HepG2 (cell line): ENCODE results near the gene IRF2. TPM values are rescaled to one million over a fixed set of nuclear protein-coding genes. Genes with fewer than 3 reads are reported as not detected.

Experiments used
- ATAC-seq: fragments of 200-7000 bp; cut with Tn5 transposase; 3 replicates; pipeline ENCODE4 v1.9.1; 2020; ENCODE audit warnings: mild to moderate bottlenecking, moderate library complexity
- BruUV-seq: library from RNA; stranded (reverse); fragments of 400-500 nt; replicated peaks from 2 replicates; lab custom pipeline; 2021; lab: Mats Ljungman, UMichigan
- CTCF ChIA-PET: fragments of 300-600 bp; formaldehyde crosslinking; extraction: SDS; loops from one replicate; lab custom pipeline; 2021; ENCODE audit warnings: low total read pairs, inconsistent platforms, low intra/inter-chr PET ratio; lab: Yijun Ruan, JAX
- POLR2A ChIA-PET: fragments of 350-600 bp; sonication (Branson Sonifier 250); formaldehyde crosslinking; loops from one replicate; lab custom pipeline; 2020; ENCODE audit warnings: antibody characterized with exemption, inconsistent platforms; lab: Yijun Ruan, JAX
- DNase-seq: peaks from one replicate; pipeline ENCODE4 v3.0.0-alpha.2; 2015; ENCODE audit warnings: low spot score
- FAIRE-seq: peaks from 3 replicates; lab custom pipeline; 2011; peaks lifted over from hg19 to GRCh38; lab: Jason Lieb, UNC
- H2AFZ ChIP-seq: one replicate; pipeline ENCODE4 v1.6.1; 2011; ENCODE audit warnings: low read length, inconsistent platforms
- H3K27ac ChIP-seq: fragments of 300-600 bp; 3 replicates; pipeline ENCODE4 v1.8.0; 2011; ENCODE audit warnings: mixed run types, mild to moderate bottlenecking, mixed read lengths, low read length, inconsistent platforms; ENCODE audit not compliant: insufficient read depth; ENCODE audit errors: extremely low read length
- H3K27me3 ChIP-seq, 2 experiments: fragments of 200-600 bp in 1 of 2; 2 replicates in 1 of 2; 3 replicates in 1 of 2; pipeline versions ENCODE4 v1.6.0 to v1.8.0; 2011; ENCODE audit warnings: low read length in 2 of 2, mild to moderate bottlenecking in 2 of 2, moderate library complexity in 2 of 2, inconsistent platforms in 1 of 2; ENCODE audit not compliant: insufficient read depth in 2 of 2, control insufficient read depth in 1 of 2
- H3K36me3 ChIP-seq, 2 experiments: fragments of 200-600 bp in 1 of 2; replicated peaks in 1 of 2; 2 replicates in 1 of 2; 3 replicates in 1 of 2; pipeline versions ENCODE4 v1.5.1 to v1.8.0; 2011; ENCODE audit warnings: low read length in 2 of 2, inconsistent platforms in 1 of 2; ENCODE audit not compliant: insufficient read depth in 2 of 2, control insufficient read depth in 1 of 2
- H3K4me1 ChIP-seq: 2 replicates; pipeline ENCODE4 v1.5.1; 2012; ENCODE audit warnings: low read length, inconsistent platforms; ENCODE audit not compliant: insufficient read depth
- H3K4me2 ChIP-seq: 2 replicates; pipeline ENCODE4 v1.6.0; 2011; ENCODE audit warnings: low read depth, low read length, inconsistent platforms
- H3K4me3 ChIP-seq, 3 experiments: fragments of 200-600 bp in 1 of 3; sonication (generic), shearing (Covaris generic) in 1 of 3; replicated peaks in 1 of 3; 2 replicates each; pipeline ENCODE4 v1.5.1; 2011 to 2016; ENCODE audit warnings: low read length in 3 of 3, inconsistent platforms in 2 of 3, low read depth in 2 of 3, mild to moderate bottlenecking in 2 of 3, control low read depth in 1 of 3, mixed read lengths in 1 of 3; ENCODE audit not compliant: insufficient read depth in 1 of 3
- H3K79me2 ChIP-seq: one replicate; pipeline ENCODE4 v1.6.1; 2011; ENCODE audit warnings: low read length, inconsistent platforms; ENCODE audit not compliant: insufficient read depth
- H3K9ac ChIP-seq: 2 replicates; pipeline ENCODE4 v1.6.0; 2011; ENCODE audit warnings: mild to moderate bottlenecking, low read depth, low read length, inconsistent platforms; ENCODE audit not compliant: insufficient read depth
- H3K9me3 ChIP-seq: 2 replicates; pipeline ENCODE4 v1.5.1; 2012; ENCODE audit warnings: mild to moderate bottlenecking, low read length
- H4K20me1 ChIP-seq: 2 replicates; pipeline ENCODE4 v1.6.0; 2011; ENCODE audit warnings: inconsistent platforms, mild to moderate bottlenecking, low read length, moderate library complexity; ENCODE audit not compliant: insufficient read depth
- DNMT3B ChIP-seq: conservative IDR thresholded peaks from 2 replicates; pipeline ENCODE4 v1.6.1; 2016; ENCODE audit warnings: missing biosample characterization, control low read depth
- EED ChIP-seq: sonication (generic); formaldehyde crosslinking; IDR thresholded peaks from 2 replicates; pipeline ENCODE4 v1.5.0; 2020; ENCODE audit warnings: mild to moderate bottlenecking, missing genetic modification reagents
- HOXA3 ChIP-seq: sonication (generic); formaldehyde crosslinking; IDR thresholded peaks from 2 replicates; pipeline ENCODE4 v1.5.0; 2020; ENCODE audit warnings: missing genetic modification reagents
- KAT2B ChIP-seq: fragments of 150-350 bp; IDR thresholded peaks from 2 replicates; pipeline ENCODE4 v1.6.1; 2014; ENCODE audit warnings: low read depth, low read length, borderline replicate concordance
- MEIS1 ChIP-seq: sonication (generic); formaldehyde crosslinking; IDR thresholded peaks from 2 replicates; pipeline ENCODE4 v1.9.0; 2021; ENCODE audit warnings: mild to moderate bottlenecking, missing genetic modification reagents, moderate library complexity, borderline replicate concordance
- NKX3-1 ChIP-seq: sonication (generic); formaldehyde crosslinking; IDR thresholded peaks from 2 replicates; pipeline ENCODE4 v1.5.0; 2020; ENCODE audit warnings: missing genetic modification reagents
- PCBP1 ChIP-seq: fragments of 200-400 bp; formaldehyde crosslinking; IDR thresholded peaks from 2 replicates; pipeline ENCODE4 v1.6.1; 2017; ENCODE audit warnings: mild to moderate bottlenecking, low read depth, low read length, borderline replicate concordance
- SOX13 ChIP-seq, 3 experiments: fragments of 450-650 bp in 1 of 3; sonication (generic) in 1 of 3; formaldehyde crosslinking in 1 of 3; IDR thresholded peaks in 2 of 3; conservative IDR thresholded peaks in 1 of 3; 2 replicates each; pipeline versions ENCODE4 v1.5.0 to v1.6.1; 2016 to 2020; ENCODE audit warnings: antibody characterized with exemption in 1 of 3, mild to moderate bottlenecking in 1 of 3, missing compliant biosample characterization in 1 of 3, missing genetic modification reagents in 1 of 3, moderate library complexity in 1 of 3
- TSC22D2 ChIP-seq: sonication (generic); formaldehyde crosslinking; IDR thresholded peaks from 2 replicates; pipeline ENCODE4 v1.5.1; 2020; ENCODE audit warnings: missing genetic modification reagents, mild to moderate bottlenecking, borderline replicate concordance
- ZNF251 ChIP-seq: sonication (generic); formaldehyde crosslinking; IDR thresholded peaks from 2 replicates; pipeline ENCODE4 v1.9.0; 2021; ENCODE audit warnings: mild to moderate bottlenecking, missing genetic modification reagents
- ZNF441 ChIP-seq: sonication (generic); formaldehyde crosslinking; IDR thresholded peaks from 2 replicates; pipeline ENCODE4 v1.7.0; 2021; ENCODE audit warnings: missing genetic modification reagents, borderline replicate concordance
- ZNF572 ChIP-seq: sonication (generic); formaldehyde crosslinking; IDR thresholded peaks from 2 replicates; pipeline ENCODE4 v1.5.1; 2020; ENCODE audit warnings: mild to moderate bottlenecking, missing genetic modification reagents
- ZNF615 ChIP-seq: sonication (generic); formaldehyde crosslinking; IDR thresholded peaks from 2 replicates; pipeline ENCODE4 v1.5.0; 2020; ENCODE audit warnings: mild to moderate bottlenecking, missing genetic modification reagents, borderline replicate concordance
- ZNF710 ChIP-seq: sonication (generic); formaldehyde crosslinking; IDR thresholded peaks from 2 replicates; pipeline ENCODE4 v1.5.0; 2020; ENCODE audit warnings: mild to moderate bottlenecking, missing genetic modification reagents, borderline replicate concordance
- WGBS: methylation state at CpG from one replicate; pipeline ENCODE4 v1.1.6; 2017; ENCODE audit warnings: low lambda C conversion rate; 5-methylcytosine and 5-hydroxymethylcytosine counted together
- in situ Hi-C: cut with HindIII; loops from 2 replicates; pipeline ENCODE4 v1.10.0; 2017; ENCODE audit warnings: low pct_unique_long_range_greater_than_20kb; ENCODE audit not compliant: extremely low pct_ligation_motif_present
- intact Hi-C: fragments of 100-400 bp; cut with micrococcal nuclease; formaldehyde crosslinking; loops from one replicate; pipeline ENCODE4 v1.10.0; 2022; ENCODE audit not compliant: unreplicated experiment
- polyA plus RNA-seq, 8 experiments: library from polyadenylated mRNA; depleted of rRNA in 3 of 8; stranded (reverse) in 7 of 8; unstranded in 1 of 8; fragments of >200 nt; fragmentation: Illumina TruSeq in 4 of 8; extraction: Trizol in 4 of 8; gene quantifications; 2 replicates each; pipeline versions ENCODE4 v1.2.1 to v1.2.3, GENCODE V29; 2011 to 2016; ENCODE audit warnings: low read depth in 4 of 8, missing spikeins in 1 of 8, mixed read lengths in 1 of 8; ENCODE audit not compliant: insufficient read depth in 1 of 8
- total RNA-seq, 5 experiments: library from RNA; depleted of rRNA; stranded (reverse); fragments of >200 nt; fragmentation: Illumina TruSeq; extraction: Trizol; gene quantifications; 2 replicates each; pipeline ENCODE4 v1.2.3, GENCODE V29; 2016; ENCODE audit warnings: low read depth in 1 of 5
- TF ChIP-seq, protein P1 (sequence below): sonication (generic); formaldehyde crosslinking; IDR thresholded peaks from 2 replicates; pipeline ENCODE4 v1.9.0; 2021; ENCODE audit warnings: missing genetic modification reagents, mild to moderate bottlenecking, borderline replicate concordance

The IRF2 gene
- total and polyA plus RNA-seq, 2 of the 13 experiments (the other 11 are each of a cell fraction or from before 2014, with no cell fraction given), result 15.5 to 28.8 TPM

DNA sequence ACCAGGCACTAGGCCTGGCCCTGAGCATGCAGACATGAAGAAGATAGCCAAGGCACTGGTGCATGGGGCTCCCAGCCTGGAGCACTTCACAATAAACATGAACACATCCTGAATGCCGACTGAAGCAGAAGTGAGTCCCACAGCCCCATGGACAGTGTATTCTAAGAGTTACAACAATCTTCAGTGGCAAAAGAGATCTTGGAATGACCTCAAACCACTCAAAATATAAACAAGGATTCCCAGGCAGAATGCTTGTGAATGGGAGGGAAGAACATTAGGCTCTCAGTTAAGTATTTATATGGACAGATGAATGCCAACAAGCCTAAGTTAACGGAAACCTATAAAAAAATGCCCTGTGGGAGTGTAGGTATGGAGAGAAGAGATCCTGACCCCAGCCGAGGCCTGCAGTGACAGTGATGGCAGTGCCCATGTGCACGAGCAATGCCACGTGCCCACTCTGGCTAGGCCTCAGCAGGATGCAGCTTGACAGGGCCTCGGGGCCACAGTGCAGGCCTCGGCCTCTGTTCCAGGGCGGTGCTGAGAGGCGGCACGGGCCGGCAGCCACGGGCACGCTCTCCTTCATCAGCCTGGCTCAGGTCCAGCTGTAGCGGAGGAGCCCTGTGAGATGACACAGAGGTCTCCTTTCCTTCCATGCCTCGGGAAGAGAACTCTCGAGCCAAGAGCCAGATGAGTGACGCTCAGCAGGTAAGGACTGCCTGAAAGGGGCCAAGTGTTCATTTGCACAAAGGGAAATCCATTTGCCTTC is 49.2 kb downstream of the IRF2 start:
- Histone ChIP-seq H2AFZ (no peak overlapping the region), H3K4me1 (peaks cover 10% of the 10 kb centered on the region)
- POLR2A ChIA-PET, result no interaction called here
- WGBS, result 93% methylated on average over 15 of the region's 17 CpGs
- no peak for TF ChIP-seq ZNF441 (CRISPR knock-in tag)
- no peak for TF ChIP-seq ZNF572
- no peak for TF ChIP-seq ZNF615 (CRISPR knock-in tag)
- no peak for TF ChIP-seq DNMT3B
- no peak for TF ChIP-seq MEIS1 (CRISPR knock-in tag)
- no peak for TF ChIP-seq PCBP1
- TF ChIP-seq ZNF251 (CRISPR knock-in tag), result no peak
- no peak for TF ChIP-seq EED (CRISPR knock-in tag)
- TF ChIP-seq ZNF710 (CRISPR knock-in tag), result no peak
- no peak for TF ChIP-seq KAT2B
- no peak for TF ChIP-seq TSC22D2 (CRISPR knock-in tag)
- TF ChIP-seq, protein P1, sequence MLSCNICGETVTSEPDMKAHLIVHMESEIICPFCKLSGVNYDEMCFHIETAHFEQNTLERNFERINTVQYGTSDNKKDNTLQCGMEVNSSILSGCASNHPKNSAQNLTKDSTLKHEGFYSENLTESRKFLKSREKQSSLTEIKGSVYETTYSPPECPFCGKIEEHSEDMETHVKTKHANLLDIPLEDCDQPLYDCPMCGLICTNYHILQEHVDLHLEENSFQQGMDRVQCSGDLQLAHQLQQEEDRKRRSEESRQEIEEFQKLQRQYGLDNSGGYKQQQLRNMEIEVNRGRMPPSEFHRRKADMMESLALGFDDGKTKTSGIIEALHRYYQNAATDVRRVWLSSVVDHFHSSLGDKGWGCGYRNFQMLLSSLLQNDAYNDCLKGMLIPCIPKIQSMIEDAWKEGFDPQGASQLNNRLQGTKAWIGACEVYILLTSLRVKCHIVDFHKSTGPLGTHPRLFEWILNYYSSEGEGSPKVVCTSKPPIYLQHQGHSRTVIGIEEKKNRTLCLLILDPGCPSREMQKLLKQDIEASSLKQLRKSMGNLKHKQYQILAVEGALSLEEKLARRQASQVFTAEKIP, result no peak
- TF ChIP-seq NKX3-1 (CRISPR knock-in tag), result no peak
- TF ChIP-seq HOXA3, result no peak
- TF ChIP-seq SOX13 (IDR thresholded peaks at IDR 0.05), result no peak
- TF ChIP-seq SOX13 (CRISPR knock-in tag; conservative IDR thresholded peaks at IDR 0.05 in 1 of 2, IDR thresholded peaks at IDR 0.05 in 1 of 2), result no peak
- TF ChIP-seq, all 625 proteins: peak for 0
- no peak for FAIRE-seq
- Histone ChIP-seq H3K9ac (no peak overlapping the region), H3K79me2 (peaks cover 9% of the 10 kb centered on the region), H3K4me2 (no peak overlapping the region), H4K20me1 (peaks cover under 1% of the 10 kb centered on the region; the same call in 1 of the 2 replicates), H3K27ac (no peak overlapping the region), H3K4me3 (no peak overlapping the region), H3K27me3 (no peaks in the 10 kb centered on the region), H3K9me3 (no peaks in the 10 kb centered on the region), H3K36me3 (peaks cover 17 to 66% of the 10 kb centered on the region in 2 experiments)
- intact Hi-C loops, result no loop called here
- CTCF ChIA-PET, result no interaction called here
- no peak for DNase-seq
- BruUV-seq, result no TSS peak
- in situ Hi-C loops, result no loop called here
- ATAC-seq, result no peak
